Keratinocyte (primary cell): ENCODE results near the gene HIC2.
"Not testable (repeated sequence)": the region's sequence is repeated elsewhere in the genome, so short reads cannot be mapped to it uniquely, and the experiment has no call there.

Experiments used
- EZH2 ChIP-seq: IDR thresholded peaks from one replicate; pipeline ENCODE4 v1.6.1; 2012; ENCODE audit warnings: inconsistent platforms, mild to moderate bottlenecking, low read length, moderate library complexity
- TF ChIP-seq, protein P1 (sequence below), 3 experiments: IDR thresholded peaks in 1 of 3; conservative IDR thresholded peaks in 1 of 3; optimal IDR thresholded peaks in 1 of 3; 2 replicates in 2 of 3; 3 replicates in 1 of 3; pipeline versions ENCODE3 to v1.5.1; 2011; ENCODE audit warnings: low read length in 3 of 3, mild to moderate bottlenecking in 3 of 3, moderate library complexity in 2 of 3, control low read depth in 1 of 3, inconsistent platforms in 1 of 3; ENCODE audit not compliant: insufficient read depth in 2 of 3; ENCODE audit errors: extremely low read depth in 1 of 3

GRCh38 chr22:21416375-21416774 lies 796 bp upstream of the HIC2 start:
- TF ChIP-seq, protein P1, sequence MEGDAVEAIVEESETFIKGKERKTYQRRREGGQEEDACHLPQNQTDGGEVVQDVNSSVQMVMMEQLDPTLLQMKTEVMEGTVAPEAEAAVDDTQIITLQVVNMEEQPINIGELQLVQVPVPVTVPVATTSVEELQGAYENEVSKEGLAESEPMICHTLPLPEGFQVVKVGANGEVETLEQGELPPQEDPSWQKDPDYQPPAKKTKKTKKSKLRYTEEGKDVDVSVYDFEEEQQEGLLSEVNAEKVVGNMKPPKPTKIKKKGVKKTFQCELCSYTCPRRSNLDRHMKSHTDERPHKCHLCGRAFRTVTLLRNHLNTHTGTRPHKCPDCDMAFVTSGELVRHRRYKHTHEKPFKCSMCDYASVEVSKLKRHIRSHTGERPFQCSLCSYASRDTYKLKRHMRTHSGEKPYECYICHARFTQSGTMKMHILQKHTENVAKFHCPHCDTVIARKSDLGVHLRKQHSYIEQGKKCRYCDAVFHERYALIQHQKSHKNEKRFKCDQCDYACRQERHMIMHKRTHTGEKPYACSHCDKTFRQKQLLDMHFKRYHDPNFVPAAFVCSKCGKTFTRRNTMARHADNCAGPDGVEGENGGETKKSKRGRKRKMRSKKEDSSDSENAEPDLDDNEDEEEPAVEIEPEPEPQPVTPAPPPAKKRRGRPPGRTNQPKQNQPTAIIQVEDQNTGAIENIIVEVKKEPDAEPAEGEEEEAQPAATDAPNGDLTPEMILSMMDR (optimal IDR thresholded peaks at IDR 0.05 in 1 of 3, IDR thresholded peaks at IDR 0.05 in 1 of 3, conservative IDR thresholded peaks at IDR 0.05 in 1 of 3; ENCODE audit: extremely low read depth in 1 of 3, insufficient read depth in 2 of 3, low read length in 3 of 3) = not testable (repeated sequence)
- not testable (repeated sequence) for TF ChIP-seq EZH2
